Retina (tissue), 1 donor: ENCODE results near the gene TEAD4.

Source experiments
- DNase-seq: peaks from one replicate; pipeline ENCODE4 v3.0.0-alpha.2; 2016

TEAD4 gene

DNA sequence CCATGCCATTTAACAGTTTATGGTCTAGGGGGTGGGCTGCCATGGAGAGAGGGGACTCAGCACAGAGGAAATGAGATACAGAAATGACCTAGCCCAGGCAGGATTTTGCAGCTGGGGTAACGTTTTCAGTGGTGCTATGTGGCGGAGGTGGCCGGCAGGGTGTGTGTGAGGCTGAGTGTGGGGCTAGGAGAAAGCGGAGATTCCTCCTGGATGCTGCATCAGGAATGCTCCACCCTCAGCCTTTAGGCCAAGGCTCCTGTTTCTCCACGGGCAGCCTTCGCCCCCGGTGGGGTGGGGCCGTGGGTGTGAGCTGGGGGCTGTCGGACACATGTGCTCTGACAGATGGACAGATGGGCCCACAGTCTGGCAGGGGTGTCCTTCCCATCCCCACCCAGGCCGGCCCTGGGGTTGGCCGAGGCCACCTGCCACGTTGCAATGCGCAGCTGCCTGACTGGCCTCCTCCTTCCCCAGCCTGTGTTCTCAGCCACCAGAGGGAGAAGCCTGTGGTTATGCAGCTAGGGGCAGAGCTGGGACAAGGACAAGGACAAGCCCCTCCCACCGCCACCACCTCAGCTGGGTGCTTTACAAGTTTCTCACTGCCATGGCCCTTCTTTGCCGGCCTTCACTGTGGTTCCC is 44.3 kb downstream of the TEAD4 start:
- peak; percentile 36 for DNase-seq

DNA sequence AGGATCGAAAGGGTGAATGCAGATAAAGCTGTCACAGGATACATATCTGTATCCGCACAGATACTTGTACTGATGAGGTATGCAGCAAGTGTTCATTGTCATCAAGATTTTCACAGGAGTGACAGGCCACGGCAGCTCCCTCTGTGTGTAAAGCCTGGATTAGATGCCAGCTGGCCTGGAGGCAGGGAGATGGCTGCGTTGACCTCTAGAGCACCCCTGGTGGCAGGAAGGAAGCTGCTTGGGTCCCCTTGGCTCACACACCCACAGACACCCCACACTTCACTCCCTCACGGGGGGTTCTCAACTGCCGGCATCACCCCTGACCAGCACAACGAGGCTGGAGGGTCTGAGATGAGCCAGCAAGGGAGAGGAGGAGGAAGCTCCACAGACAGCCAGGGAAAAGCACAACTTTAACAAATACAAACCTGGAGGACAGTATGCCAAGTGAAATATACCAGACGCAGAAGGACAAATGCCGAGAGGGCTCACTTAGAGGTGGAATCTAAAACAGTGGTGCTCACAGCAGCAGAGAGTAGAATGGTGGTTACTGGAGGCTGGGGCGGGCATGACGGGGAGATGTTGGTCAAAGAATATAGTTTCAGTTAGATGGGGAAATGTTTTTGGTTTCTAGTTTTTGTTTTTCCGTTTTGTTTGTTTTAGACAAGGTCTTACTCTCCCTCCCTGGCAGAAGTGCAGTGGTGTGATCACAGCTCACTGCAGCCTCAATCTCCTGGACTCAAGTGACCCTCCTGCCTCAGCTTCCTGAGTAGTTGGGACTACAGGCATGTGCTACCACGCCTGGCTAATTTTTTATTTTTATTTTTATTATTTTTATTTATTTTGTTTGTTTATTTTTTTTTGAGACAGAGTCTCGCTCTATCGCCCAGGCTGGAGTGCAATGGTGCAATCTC is 45.7 kb downstream of the TEAD4 start:
- DNase-seq = no peak

DNA sequence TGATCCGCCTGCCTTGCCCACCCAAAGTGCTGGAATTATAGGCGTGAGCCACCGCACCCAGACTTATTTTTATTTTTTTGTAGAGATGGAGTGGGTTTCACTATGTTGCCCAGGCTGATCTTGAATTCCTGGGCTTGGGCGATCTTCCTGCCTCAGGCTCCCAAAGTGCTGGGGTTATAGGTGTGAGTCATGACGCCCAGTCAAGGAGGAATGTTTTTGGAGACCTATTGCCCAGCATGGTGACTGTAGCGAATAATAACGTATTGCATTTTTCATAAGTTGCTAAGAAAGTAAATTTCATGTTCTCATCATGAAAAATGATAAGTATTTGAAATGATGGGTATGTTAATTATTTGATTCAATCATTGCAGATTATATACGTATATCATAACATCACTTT is 46.5 kb downstream of the TEAD4 start:
- DNase-seq = no peak

DNA sequence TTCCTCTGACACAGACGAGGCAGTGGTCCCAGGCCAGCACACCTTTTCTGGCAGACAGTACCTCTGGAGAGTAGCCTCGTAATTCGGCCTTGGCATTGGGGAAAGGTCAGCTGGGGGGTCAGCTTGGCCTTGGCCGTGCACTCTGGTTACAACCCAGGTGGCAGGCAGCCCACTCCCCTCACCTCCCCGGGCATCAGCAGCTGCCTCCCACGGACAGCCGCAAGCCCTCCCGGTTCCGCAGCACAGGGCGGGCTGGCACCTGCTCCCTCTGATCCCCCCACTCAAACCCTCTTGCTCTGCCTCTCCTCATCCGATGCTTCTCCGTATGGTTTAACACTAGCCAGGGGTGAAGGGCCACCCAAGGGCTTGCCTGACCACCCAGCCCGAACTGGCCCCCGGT is 50.6 kb downstream of the TEAD4 start:
- no peak for DNase-seq

DNA sequence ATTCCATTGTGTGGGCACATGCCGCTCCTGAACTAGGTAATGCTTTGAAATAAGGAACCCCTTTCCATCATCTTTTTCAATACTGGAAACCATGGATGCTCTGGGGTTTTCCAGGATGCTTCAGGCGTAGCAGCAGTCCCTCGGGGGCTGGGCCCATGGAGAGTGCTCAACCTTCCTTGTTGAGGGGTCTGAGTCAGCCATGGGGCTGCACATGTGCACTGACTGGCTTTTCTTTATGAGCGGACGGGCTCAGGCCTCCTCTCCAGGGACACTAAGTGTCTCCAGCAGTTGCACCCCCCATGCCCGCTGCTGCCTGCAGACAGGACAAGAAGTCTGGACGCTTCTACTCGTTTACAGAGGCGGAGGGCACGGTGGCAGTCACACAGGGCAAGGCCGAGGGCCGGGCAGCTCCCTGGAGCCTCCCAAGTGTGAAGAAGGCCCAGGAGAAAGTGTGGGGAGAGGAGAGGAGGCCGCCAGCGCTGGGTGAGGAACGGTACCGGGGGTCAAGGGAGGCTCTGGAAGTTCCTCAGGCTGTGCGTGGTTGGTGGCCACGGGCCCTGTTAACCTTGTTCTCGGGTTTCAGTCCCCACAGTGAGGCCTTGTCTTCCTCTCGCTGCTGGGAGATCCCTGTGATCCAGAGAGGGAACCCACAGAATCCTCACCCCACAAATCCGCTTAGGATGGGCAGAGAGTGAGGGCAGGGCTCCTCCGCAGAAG is 51.2 kb downstream of the TEAD4 start:
- no peak for DNase-seq

DNA sequence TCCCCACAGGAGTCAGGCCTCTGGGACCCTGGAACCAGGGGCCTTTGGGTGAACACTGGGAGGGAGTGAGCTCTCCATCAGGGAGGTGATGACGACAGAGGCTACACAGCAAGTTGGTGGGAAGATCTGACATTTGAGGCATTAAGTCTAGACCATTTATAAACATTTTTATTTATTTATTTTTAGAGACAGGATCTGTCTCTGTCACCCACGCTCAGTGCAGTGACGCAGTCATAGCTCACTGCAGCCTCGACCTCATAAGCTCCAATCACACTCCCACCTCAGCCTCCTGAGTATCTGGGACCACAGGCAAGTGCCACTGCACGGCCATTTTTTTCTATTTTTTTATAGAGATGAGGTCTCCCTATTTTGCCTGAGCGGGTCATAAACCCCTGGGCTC is 53.6 kb downstream of the TEAD4 start:
- no peak for DNase-seq

DNA sequence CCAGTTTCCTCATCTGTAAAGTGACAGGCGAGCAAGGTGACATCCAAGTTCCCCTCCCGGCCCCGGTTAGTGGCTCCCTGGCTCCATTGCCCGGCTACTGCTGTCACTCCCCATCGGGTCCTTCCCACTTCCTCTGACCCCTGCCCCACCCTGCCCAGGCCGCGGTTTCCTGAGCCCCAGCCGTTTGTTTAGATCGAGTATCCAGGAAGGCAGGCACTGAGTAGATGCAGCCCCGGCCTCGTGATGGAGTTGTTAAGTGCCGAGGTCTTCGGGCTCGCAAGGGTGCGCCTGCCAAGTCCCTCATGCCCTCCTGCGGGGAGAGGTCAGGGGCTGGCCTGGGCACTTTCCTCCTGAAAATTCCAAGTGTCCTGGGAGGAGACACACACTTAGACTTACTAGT is 55.4 kb downstream of the TEAD4 start:
- DNase-seq = no peak

DNA sequence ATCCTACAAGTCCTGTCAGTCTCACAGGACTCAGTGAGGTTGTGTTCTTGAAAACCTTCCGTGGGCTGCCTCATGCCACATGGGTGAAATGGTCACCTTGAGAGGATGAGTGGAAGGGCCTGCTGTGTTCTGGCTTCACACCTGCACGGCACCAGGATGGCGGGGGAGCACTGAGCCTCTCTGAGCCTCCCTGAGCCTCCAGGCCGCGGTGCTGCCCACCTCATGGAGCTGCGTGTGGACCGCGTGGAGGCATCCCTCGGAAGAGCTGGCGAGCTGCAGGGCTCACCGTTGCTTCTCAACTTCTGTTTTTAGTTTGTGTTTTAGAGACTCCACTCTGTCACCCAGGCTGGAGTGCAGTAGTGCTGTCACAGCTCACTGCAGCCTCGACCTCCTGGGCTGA is 56.2 kb downstream of the TEAD4 start:
- DNase-seq = no peak

DNA sequence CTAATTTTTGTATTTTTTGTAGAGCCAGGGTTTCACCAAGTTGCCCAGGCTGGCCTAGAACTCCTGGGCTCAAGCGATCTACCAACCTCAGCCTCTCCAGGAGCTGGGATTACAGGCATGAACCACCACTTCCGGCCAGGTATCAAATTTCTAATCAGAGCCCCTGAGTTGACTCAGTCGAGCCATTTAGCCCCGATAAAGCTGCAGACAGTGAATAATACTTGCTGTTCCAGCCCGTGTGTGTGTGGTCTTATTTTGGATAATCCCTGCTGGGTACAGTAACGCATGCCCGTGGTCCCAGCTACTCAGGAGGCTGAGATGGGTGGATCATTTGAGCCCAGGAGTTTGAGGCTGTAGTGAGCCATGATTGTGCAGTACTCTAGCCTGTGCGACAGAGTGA is 57.0 kb downstream of the TEAD4 start:
- DNase-seq = no peak

DNA sequence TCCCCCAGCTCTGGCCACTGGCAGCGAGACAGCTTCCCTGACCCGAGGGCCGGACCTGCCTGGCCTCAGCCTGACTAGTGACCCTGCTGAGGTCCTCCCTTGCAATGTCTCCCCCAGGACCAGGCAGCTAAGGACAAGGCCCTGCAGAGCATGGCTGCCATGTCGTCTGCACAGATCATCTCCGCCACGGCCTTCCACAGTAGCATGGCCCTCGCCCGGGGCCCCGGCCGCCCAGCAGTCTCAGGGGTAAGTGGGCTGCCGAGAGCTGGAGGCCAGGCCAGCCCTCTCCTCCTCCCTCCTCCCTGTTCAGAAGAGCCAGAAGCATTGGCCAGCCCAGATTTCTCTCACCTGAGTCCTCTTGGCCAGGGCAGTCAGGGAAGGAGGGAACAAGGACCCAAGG is 58.1 kb downstream of the TEAD4 start:
- DNase-seq = no peak

DNA sequence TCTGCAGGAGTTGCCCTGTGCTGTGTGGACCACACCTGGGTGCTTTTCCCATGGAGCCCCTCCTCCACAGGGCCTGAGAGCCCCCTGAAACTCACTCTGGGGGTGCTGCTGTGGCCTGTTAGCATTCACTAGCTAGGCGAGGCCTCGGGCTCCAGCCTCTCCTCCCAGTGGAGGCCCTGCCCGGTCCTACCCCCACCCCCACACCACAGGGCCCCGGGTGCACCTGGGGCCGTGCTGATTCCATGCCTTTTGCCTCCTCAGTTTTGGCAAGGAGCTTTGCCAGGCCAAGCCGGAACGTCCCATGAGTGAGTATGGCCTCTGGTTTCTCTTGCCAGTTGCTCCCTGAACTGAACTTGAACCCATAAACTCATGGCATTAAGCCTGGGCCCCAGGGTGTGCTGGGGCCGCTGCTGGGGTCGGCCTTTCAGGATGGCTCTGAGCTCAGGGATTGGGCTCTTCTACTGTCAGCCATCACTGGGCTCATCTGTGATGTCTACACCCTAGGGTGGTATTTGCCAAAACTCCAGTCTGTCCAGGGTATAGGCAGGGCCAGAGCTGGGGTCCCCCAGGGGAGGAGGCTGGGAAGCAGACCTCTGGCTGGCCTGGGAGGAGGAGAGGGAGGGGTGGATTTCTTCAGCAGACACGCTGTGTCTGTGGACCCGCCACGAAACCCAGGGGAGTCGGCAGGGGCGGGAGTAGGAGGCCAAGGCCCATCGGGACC is 59.2 kb downstream of the TEAD4 start:
- no peak for DNase-seq

DNA sequence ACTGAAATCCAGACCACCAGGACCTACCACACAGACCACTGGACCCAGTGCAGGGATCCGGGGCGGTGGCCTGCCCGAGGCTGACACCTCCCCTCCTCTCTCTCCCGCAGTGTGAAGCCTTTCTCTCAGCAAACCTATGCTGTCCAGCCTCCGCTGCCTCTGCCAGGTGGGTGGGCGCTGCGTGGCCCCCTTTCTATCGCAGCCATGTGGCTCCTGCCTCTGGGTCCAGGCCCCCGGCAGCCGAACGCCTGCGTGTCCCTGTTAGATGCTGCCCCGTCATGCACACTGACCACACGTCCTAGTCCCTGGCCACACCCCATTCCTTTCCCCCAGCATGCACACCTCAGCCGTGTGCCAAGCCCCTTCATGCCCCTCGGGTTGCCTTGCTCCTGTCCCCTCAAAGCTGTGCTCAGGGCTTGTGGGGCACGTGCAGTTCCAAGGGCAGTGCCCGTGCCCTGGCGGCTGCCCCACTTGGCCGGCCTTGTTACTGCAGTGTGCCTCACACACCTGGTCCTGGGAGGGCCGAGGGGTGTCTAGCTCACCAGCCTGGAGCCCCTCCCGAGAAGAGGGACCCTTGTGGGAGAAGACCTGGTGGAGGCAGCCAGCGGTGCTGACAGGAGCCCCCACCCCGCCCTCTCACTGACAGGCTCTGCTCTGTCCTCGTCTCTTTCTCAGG is 59.9 kb downstream of the TEAD4 start:
- DNase-seq = no peak

DNA sequence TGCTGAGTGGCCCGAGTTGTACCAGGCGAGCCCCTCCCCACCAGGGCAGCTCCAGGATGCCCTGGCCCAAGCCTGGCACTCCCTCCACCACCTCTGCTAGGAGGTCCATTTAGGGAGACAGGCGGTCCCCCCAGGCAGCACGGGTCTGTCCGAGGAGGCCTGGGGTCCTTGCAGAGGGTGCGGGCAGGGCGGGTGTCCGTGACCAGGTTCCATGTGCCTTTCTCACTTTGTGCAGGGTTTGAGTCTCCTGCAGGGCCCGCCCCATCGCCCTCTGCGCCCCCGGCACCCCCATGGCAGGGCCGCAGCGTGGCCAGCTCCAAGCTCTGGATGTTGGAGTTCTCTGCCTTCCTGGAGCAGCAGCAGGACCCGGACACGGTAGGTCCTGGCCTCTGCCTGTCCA is 61.2 kb downstream of the TEAD4 start:
- no peak for DNase-seq

DNA sequence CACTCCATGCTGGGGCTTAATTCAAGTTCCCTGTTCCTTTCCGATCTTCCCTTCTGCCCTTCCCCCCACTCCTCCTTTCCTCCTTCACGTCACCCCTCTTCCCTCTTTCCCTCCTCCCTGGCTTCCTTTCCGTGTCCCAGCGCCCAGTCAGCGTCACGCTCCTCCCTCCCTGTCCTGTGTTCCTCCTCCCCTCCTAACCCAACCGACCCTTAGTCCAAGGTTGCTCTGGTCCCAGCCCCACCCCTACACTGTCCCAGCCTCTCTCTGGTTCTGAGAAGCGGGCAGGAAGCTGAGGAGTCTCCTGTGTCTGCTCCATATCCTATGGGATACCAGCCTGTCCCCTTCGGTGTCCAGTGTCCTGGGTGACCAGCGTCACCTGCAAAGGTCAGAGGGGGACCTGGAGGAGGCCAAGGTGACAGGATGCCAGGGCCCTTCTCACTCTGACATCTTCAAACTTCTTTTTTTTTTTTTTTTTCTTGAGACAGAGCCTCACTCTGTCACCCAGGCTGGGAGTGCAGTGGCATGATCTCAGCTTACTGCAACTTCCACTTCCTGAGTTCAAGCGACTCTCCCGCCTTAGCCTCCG is 61.7 kb downstream of the TEAD4 start:
- no peak for DNase-seq

DNA sequence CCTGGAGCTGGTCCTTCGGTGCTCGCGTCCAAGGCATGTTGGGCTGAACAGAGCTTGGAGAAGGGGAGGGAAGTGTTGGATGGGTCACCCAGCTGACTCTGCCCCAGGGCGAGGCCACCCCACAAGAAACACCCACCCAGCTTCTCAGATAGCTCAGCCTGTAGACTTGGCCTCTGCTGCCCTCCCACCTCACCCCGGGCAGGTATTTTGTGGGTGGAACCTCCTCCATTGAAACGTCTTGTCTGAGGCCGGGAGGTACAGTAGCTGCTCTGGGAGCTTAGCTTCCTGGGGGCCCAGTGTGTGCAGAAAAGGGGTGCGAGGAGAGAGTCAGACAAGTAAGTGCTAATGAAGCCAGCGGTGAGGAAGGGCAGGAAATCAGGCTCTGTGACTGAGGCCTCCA is 63.2 kb downstream of the TEAD4 start:
- no peak for DNase-seq

DNA sequence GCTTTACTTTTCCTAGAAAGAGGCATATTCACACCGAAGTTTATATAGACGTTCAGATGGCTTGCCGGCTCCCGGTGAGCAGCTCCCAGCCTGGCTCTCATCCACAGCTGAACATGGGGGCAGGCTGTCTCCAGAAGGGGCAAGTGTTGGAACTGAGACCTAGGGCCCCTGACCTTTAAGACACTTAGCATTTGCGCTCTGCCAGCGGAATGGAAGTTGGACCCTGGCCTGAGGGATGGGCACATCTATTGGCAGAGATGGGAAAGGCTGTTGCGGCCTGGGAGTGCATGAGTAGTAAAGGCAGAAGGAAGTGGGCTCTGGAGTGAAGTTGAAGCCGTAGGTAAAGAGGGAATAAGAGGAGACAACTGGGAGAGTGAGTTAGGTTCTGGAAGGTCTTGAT is 63.8 kb downstream of the TEAD4 start:
- DNase-seq = no peak

DNA sequence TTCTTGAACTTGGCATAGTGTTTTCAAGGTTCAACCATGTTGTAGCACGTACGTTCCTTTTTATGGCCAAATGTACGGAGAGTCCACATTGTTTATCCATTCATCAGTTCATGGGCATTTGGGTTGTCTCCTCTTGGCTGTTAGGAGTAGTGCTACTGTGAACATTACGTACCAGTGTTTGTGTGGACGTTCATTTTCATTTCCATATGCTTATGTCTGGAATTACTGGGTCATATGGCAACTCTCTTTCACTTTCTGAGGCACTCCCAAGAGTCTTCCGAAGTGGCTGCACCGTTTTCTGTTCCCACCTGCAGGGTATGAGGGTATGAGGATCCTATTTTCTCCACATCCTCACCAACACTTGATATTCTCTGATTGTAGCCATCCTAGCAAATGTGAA is 68.9 kb downstream of the TEAD4 start:
- no peak for DNase-seq

DNA sequence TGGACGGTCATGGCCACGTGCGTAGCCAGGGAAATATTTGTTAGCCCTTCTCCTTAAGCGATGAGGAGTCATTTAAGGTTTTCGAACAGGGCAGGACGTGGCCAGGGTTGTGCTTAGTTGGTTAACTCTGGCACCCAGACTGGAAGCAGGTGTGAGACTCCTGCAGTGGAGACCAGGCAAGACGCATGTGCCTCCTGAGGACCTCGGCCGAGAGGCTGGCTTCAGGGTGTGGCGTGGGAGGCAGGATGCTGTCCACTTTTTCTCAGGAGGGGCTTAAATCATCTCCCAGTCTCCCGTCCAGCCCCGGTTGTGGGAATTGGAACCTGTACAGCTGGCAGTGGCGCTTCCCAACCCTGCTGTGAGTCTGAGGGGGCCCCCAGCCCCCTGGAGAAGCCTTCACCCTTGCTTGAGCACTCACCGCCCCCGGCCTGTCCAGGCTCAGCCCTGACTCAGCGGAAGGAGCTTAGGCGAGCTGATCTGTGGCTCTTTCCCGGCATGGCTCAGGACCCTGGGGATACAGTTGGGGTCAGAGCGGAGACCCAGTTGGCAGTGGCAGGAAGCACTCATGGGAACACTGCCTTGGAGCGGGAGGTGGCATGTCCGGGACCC is 71.7 kb downstream of the TEAD4 start:
- no peak for DNase-seq

DNA sequence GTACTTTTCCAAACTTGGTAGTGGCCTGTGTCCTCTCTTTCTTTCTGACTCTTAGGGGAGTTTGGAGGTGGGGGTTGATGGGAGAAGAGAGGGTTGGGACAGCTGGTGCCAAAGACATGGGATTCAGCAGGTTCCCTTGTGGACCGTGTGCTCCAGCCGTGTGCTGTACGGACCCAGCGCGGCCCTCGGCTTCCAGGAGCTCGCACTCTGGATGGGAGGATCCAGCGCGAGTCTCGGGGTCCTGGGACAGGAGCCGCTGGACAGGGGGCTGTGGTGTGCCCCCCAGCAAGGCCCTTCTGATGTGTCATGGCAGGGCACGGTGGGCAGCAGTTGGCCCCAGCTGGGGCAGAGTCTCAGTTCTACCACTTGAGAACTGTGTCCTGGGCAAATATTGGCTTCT is 73.0 kb downstream of the TEAD4 start:
- DNase-seq = no peak

DNA sequence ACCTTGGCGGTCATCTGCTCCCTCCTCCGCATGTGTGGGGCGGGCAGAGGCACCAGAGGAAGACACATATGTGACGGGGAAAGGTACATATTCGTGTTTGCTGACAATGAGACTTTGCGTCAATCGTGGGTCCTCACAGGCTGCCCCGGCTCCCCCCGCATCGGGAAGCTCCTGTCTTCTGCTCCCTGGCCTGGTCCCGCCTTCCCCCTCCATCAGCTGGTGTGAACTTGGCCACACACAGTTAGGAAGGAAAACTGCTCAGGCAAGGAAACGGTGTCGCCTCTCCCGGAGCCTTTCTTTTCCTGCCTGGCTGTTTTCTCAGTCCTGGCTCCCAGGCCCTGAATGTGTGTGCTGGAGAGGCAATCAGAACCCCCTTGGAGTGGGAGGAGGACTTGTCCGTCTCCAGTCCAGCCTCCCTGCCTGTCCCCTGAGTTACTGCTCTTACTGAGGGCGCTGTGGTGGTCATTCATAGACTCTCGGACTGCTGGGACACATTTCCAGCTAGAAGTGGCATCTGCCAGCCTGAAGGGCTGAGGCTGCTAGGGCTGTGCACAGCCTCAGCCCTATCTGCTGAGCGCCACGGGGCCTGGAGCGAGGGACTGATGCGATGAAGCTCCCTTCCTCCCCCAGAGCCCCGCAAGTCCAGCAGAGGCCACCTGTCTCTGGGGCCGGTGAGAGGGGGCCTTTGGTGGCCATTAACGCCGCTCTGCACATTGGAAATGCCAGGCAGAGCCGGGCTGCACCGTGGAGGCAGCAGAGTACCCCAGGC is 73.8 kb downstream of the TEAD4 start:
- DNase-seq = peak; percentile 41

DNA sequence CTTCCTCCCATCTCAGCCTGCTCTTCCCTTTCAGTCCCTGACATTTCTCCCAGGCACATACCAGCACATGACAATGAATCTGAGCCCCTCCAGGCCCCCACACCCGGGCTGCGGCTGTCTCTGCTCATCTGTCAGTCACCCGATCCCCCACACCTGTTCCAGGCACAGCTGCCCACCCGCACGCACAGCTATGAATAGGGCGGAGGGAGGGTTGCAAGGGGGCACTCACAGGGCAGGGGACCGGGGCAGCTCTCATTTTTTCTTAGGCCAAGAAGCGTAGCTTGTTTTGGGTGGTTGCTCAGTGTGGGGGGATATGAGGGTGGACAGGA is 74.3 kb downstream of the TEAD4 start:
- DNase-seq = no peak
